Upper lobe of left lung (tissue), 6 donors: ENCODE data around the gene DNAAF5. TPM values are rescaled to one million over a fixed set of nuclear protein-coding genes. Genes with fewer than 3 reads are reported as not detected.
A peak's percentile ranks its signal among the peaks of the same experiment; 100 is the strongest.

Experiments used
- ATAC-seq, 2 donors: fragments of 200-7000 bp; cut with Tn5 transposase; one replicate each; pipeline ENCODE4 v1.9.1; 2022; ENCODE audit warnings: mild to moderate bottlenecking in 2 of 2, moderate library complexity in 2 of 2; ENCODE audit not compliant: low FRiP score in 2 of 2
- DNase-seq, 2 donors: peaks; one replicate each; pipeline ENCODE4 v3.0.0-alpha.2; 2019 to 2020
- H3K27ac ChIP-seq, 4 donors: fragments of 200-600 bp; sonication (generic); one replicate each; pipeline ENCODE4 v1.5.1; 2016 to 2019
- H3K27me3 ChIP-seq, 4 donors: fragments of 200-600 bp; sonication (generic); one replicate each; pipeline ENCODE4 v1.5.1; 2017 to 2019
- H3K36me3 ChIP-seq, 4 donors: fragments of 200-600 bp; sonication (generic); one replicate each; pipeline ENCODE4 v1.5.1; 2016 to 2019
- H3K4me1 ChIP-seq, 4 donors: fragments of 200-600 bp; sonication (generic); one replicate each; pipeline ENCODE4 v1.5.1; 2018 to 2019
- H3K4me3 ChIP-seq, 4 donors: fragments of 200-600 bp; sonication (generic); one replicate each; pipeline ENCODE4 v1.5.1; 2017 to 2019; ENCODE audit warnings: mild to moderate bottlenecking in 2 of 4, moderate library complexity in 1 of 4
- H3K9me3 ChIP-seq, 4 donors: fragments of 200-600 bp; sonication (generic); one replicate each; pipeline ENCODE4 v1.5.1; 2018 to 2019
- EP300 ChIP-seq, 4 donors: sonication (generic); formaldehyde crosslinking; IDR thresholded peaks; one replicate each; pipeline ENCODE4 v1.5.1; 2017; ENCODE audit warnings: antibody characterized with exemption in 4 of 4, control low read depth in 2 of 4
- POLR2A ChIP-seq, 4 donors: fragments of 450-650 bp; IDR thresholded peaks; one replicate each; pipeline ENCODE4 v1.5.1; 2016 to 2017; ENCODE audit warnings: antibody characterized with exemption in 4 of 4, mild to moderate bottlenecking in 2 of 4
- POLR2AphosphoS5 ChIP-seq, 2 donors: sonication (generic); formaldehyde crosslinking; IDR thresholded peaks; one replicate each; pipeline ENCODE4 v1.5.1; 2017; ENCODE audit warnings: antibody characterized with exemption in 2 of 2
- WGBS, 2 donors: methylation state at CpG; one replicate each; pipeline ENCODE4 v1.1.5; 2017 to 2018; 5-methylcytosine and 5-hydroxymethylcytosine counted together
- total RNA-seq, 6 donors: library from RNA; depleted of rRNA in 4 of 6; stranded (reverse); fragments of >200 nt in 4 of 6; gene quantifications; one replicate each; pipeline versions ENCODE4 v1.1.0 to v1.2.1, GENCODE V29; 2016 to 2021
- TF ChIP-seq, protein P1 (sequence below), 6 experiments: fragments of 450-650 bp in 4 of 6; fragments of 200-600 bp in 2 of 6; sonication (generic) in 2 of 6; IDR thresholded peaks; one replicate each; pipeline ENCODE4 v1.5.1; 2016 to 2019; ENCODE audit warnings: antibody characterized with exemption in 6 of 6
- donor health status: DM: no; HTN: no; CAD: no; lungs with moderate emphysema.
- donor health status: DM: no; HTN: yes; CAD: no; lungs with severe emphysema.

The DNAAF5 gene
- total RNA-seq, 6 donors from 2014 or later: 18.2 to 35.6 (median 26.4) TPM

DNA sequence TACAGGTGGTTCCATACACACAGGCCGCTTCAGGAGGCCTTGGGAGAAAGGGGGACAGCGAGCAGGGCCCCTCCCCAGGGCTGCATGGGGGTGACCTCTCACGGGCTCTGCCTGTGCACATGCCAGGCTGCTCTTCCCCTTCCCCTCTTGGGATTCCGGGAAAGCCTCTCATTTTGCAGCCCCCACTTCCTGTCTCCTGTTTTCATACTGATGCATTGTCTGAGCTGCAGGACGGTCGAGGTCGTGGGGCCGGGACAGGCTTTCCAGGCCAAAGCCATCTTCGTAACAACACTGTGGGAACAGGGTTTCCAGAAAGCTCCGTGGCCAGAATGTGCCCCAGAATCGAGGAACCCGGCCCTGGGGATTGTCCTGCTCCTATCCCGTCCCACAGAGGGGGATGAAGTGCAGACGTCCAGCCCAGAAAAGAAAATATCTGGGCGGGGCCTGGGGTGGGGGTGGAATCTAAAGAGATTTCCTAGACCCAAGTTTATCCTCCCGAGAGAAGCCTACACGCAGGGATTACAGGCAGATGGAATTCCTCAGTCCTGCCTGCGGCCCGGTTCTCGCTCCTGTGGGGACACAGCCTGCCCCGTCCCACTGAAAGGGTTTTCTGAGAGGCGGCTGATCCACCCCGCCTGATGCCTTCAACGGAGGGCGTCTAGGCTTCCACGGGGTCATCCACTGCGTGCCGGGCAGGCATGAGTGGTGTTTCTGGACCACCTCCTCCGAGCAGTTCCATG, 29.5 kb upstream of the DNAAF5 start:
- no peaks in the 10 kb centered on the region for H3K36me3 ChIP-seq
- peak overlapping the region; percentile 15 to 68 (median 24) for H3K27ac ChIP-seq
- H3K27me3 ChIP-seq: no peaks in the 10 kb centered on the region
- no peak for ATAC-seq
- TF ChIP-seq POLR2A (IDR thresholded peaks at IDR 0.05) (no peak), EP300 (IDR thresholded peaks at IDR 0.05) (no peak), POLR2AphosphoS5 (IDR thresholded peaks at IDR 0.05) (peak; percentile 5 to 16)
- TF ChIP-seq, protein P1, sequence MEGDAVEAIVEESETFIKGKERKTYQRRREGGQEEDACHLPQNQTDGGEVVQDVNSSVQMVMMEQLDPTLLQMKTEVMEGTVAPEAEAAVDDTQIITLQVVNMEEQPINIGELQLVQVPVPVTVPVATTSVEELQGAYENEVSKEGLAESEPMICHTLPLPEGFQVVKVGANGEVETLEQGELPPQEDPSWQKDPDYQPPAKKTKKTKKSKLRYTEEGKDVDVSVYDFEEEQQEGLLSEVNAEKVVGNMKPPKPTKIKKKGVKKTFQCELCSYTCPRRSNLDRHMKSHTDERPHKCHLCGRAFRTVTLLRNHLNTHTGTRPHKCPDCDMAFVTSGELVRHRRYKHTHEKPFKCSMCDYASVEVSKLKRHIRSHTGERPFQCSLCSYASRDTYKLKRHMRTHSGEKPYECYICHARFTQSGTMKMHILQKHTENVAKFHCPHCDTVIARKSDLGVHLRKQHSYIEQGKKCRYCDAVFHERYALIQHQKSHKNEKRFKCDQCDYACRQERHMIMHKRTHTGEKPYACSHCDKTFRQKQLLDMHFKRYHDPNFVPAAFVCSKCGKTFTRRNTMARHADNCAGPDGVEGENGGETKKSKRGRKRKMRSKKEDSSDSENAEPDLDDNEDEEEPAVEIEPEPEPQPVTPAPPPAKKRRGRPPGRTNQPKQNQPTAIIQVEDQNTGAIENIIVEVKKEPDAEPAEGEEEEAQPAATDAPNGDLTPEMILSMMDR (IDR thresholded peaks at IDR 0.05): no peak
- peaks cover 4 to 17% (median 8%) of the 10 kb centered on the region in 4 donors for H3K4me1 ChIP-seq
- 62 to 75% methylated on average over 8 to 28 of the region's 29 CpGs for WGBS, 2 donors
- no peak overlapping the region for H3K4me3 ChIP-seq
- no peaks in the 10 kb centered on the region for H3K9me3 ChIP-seq
- no peak for DNase-seq

DNA sequence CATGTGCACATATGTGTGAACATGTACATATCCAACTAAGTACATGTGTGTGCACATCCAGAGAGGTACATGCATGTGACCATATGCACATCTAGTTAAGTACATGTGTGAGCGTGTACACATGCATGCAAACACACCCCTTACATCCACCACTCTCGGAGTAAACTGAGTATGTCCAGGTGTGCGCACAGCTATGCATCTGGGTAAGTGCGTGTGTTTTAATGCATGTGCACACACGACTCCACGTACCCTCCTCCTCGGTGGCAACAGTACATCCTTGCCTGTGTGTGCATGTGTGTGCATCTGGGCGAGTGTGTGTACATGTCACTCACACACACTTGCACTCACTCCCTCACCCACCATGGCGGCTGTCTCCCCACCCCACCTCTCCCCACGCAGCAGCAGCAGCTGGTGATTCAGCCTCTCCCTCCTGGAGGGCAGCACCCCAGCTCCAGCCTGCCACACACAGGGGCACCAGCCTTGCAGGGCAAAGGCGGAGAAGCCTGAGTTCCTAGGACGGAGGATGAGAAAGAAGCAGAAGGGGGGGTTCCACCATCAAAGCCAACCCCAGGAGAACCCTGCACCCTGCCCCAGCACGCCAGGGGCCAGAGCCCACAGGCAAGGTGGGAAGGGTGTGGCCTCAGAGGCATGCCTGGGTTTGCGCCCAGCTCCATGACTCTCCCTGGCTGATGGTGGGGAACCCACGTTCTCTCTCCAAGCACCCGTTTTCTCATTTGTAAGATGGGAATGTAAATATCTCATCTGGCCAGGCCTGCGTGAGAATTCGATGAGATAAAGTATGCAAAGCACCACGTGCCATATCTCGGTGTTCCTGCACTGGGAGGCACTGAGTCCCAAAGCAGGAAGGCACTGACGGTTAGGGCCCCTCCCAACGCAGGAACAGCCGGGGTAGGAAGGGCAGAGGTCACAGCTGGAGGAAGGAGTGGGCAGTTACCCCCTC, 27.7 kb upstream of the DNAAF5 start:
- H3K27ac ChIP-seq: peak overlapping the region; percentile 20 to 73 (median 46)

DNA sequence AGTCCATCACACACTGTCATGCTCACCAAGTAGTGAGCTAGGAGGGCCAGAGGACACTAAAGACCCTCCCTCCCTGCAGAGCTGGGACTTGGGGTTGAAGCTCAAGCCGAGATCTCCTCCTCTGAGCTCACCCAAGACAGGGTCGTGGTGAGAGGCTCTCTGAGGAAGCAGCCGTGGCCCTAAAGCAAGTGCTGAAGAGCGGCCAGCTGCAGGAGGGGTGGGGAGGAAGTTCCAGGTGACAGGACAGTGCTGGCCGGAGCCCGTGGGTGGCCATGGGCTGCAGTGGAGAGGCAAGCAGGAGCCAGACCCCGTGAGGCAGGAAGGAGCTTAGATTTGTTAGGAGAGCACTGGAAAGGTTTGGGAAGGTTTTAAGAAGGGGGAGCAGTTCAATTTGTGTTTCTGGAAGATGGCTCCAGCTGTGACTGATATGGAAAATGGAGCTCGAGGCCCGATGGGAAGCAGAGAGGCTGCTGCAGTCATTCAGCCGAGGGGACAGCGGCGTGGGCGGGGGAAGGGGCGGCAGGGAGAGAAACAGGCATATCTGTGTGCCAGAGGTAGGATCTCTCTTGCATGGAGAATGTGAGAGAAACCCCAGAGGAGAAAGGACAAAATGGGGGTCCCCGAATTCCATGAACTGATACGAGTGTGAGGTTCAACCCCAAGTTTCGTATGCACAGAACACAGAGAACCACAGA, 26.9 kb upstream of the DNAAF5 start:
- H3K9me3 ChIP-seq: peaks cover 0 to 5% (median 2%) of the 10 kb centered on the region in 4 donors
- H3K4me3 ChIP-seq: no peak overlapping the region
- ATAC-seq (peak in 1 of 2 donors; percentile 19), DNase-seq (no peak)
- peaks cover 4 to 17% (median 8%) of the 10 kb centered on the region in 4 donors for H3K4me1 ChIP-seq
- H3K27ac ChIP-seq: peak overlapping the region; percentile 18 to 73 (median 37)
- no peaks in the 10 kb centered on the region for H3K27me3 ChIP-seq
- TF ChIP-seq, protein P1 (IDR thresholded peaks at IDR 0.05): no peak
- TF ChIP-seq POLR2A (IDR thresholded peaks at IDR 0.05) (no peak), EP300 (IDR thresholded peaks at IDR 0.05) (no peak), POLR2AphosphoS5 (IDR thresholded peaks at IDR 0.05) (no peak)
- 74 to 80% methylated on average over 16 to 17 of the region's 17 CpGs for WGBS, 2 donors
- no peaks in the 10 kb centered on the region for H3K36me3 ChIP-seq

More for the DNA sequence above, 27.7 kb upstream of the DNAAF5 start:
- ATAC-seq (peak in 1 of 2 donors; percentile 60), DNase-seq (no peak)
- peaks cover 4 to 17% (median 8%) of the 10 kb centered on the region in 4 donors for H3K4me1 ChIP-seq
- 77 to 80% methylated on average over 20 to 23 of the region's 23 CpGs for WGBS, 2 donors
- TF ChIP-seq POLR2A (IDR thresholded peaks at IDR 0.05): no peak
- peak in 2 of 4 donors; percentile 89 to 95 for TF ChIP-seq EP300 (IDR thresholded peaks at IDR 0.05)
- peak; percentile 23 to 78 for TF ChIP-seq POLR2AphosphoS5 (IDR thresholded peaks at IDR 0.05)
- TF ChIP-seq, protein P1 (IDR thresholded peaks at IDR 0.05): no peak
- H3K4me3 ChIP-seq: no peak overlapping the region
- H3K9me3 ChIP-seq: peaks cover 0 to 5% (median 2%) of the 10 kb centered on the region in 4 donors
- no peaks in the 10 kb centered on the region for H3K27me3 ChIP-seq
- no peaks in the 10 kb centered on the region for H3K36me3 ChIP-seq

DNA sequence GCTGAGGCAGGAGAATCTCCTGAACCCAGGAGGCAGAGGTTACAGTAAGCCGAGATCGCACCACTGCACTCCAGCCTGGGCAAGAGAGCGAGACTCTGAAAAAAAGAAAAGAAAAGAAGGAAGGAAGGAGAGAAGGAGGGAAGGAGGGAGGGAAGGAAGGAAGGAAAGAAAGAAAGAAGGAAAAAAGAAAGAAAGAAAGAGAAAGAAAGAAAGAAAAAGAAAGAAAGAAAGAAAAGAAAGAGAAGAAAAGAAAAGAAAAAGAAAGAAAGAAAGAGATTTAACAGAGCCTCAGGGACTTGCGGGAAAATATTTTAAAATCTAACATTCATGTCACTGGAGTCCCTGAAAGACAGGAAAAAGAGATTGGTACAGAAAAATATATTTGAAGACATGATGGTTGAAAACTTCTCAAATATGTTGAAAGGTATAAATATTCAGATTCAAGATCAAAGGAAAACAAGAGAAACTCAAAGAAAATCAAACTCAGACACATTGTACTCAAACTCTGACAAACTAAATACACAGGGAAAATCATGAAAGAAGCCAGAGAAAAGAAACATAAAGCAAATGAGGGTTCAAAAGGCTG, 25.3 kb upstream of the DNAAF5 start:
- WGBS, 2 donors: 82 to 86% methylated on average over 4 of the region's 4 CpGs
- TF ChIP-seq EP300 (IDR thresholded peaks at IDR 0.05) (no peak), POLR2A (IDR thresholded peaks at IDR 0.05) (no peak), POLR2AphosphoS5 (IDR thresholded peaks at IDR 0.05) (no peak)
- TF ChIP-seq, protein P1 (IDR thresholded peaks at IDR 0.05): no peak

More for the DNA sequence above, 25.3 kb upstream of the DNAAF5 start:
- ATAC-seq (no peak), DNase-seq (no peak)
- Histone ChIP-seq H3K27ac (no peak overlapping the region), H3K36me3 (no peaks in the 10 kb centered on the region), H3K9me3 (peaks cover 0 to 5% (median 2%) of the 10 kb centered on the region in 4 donors), H3K27me3 (no peaks in the 10 kb centered on the region), H3K4me3 (no peak overlapping the region), H3K4me1 (peaks cover 9 to 24% (median 17%) of the 10 kb centered on the region in 4 donors)
